CD4-positive, alpha-beta T cell treated with Interleukin-4 for 4 hours (primary cell): ENCODE data around the gene HS1BP3.

Experiments used
- DNase-seq: peaks from one replicate; pipeline ENCODE4 v3.0.0-alpha.2; 2020

Gene HS1BP3

GRCh38 chr2:20596193-20596972 is 54.5 kb downstream of the HS1BP3 start:
- DNase-seq = no peak

GRCh38 chr2:20595439-20596192 is 55.3 kb downstream of the HS1BP3 start:
- DNase-seq = no peak

- no peak for DNase-seq
Measured at GRCh38 chr2:20594957-20595356, 55.9 kb downstream of the HS1BP3 start.

- DNase-seq = no peak
Measured at GRCh38 chr2:20594048-20594750, 56.7 kb downstream of the HS1BP3 start.

GRCh38 chr2:20593072-20594034 is 57.5 kb downstream of the HS1BP3 start:
- DNase-seq = no peak

- no peak for DNase-seq
Measured at GRCh38 chr2:20592106-20593071, 58.5 kb downstream of the HS1BP3 start.

GRCh38 chr2:20590704-20591515 is 60.0 kb downstream of the HS1BP3 start:
- no peak for DNase-seq

- DNase-seq = no peak
Measured at GRCh38 chr2:20589975-20590703, 60.8 kb downstream of the HS1BP3 start.

GRCh38 chr2:20588918-20589871 is 61.7 kb downstream of the HS1BP3 start:
- DNase-seq = no peak

GRCh38 chr2:20585710-20586594 is 64.9 kb downstream of the HS1BP3 start:
- no peak for DNase-seq

GRCh38 chr2:20585359-20585709 is 65.6 kb downstream of the HS1BP3 start:
- no peak for DNase-seq

GRCh38 chr2:20584399-20585358 is 66.2 kb downstream of the HS1BP3 start:
- no peak for DNase-seq

GRCh38 chr2:20584045-20584398 is 66.9 kb downstream of the HS1BP3 start:
- no peak for DNase-seq

- no peak for DNase-seq
Measured at GRCh38 chr2:20583425-20583881, 67.4 kb downstream of the HS1BP3 start.

- DNase-seq = no peak
Measured at GRCh38 chr2:20582600-20583221, 68.2 kb downstream of the HS1BP3 start.
